Colonic mucosa (tissue), 4 donors: ENCODE data around the gene SKAP1. TPM values are rescaled to one million over a fixed set of nuclear protein-coding genes. Genes with fewer than 3 reads are reported as not detected.
A peak's percentile ranks its signal among the peaks of the same experiment; 100 is the strongest.

Experiments used
- DNase-seq: peaks from one replicate; pipeline ENCODE4 v3.0.0-alpha.2; 2020
- H3K27ac ChIP-seq: fragments of 200-600 bp; one replicate; pipeline ENCODE4 v1.8.0; 2021
- H3K27me3 ChIP-seq: fragments of 200-600 bp; one replicate; pipeline ENCODE4 v1.8.0; 2021
- H3K36me3 ChIP-seq: fragments of 200-600 bp; one replicate; pipeline ENCODE4 v1.8.0; 2021
- H3K4me1 ChIP-seq: fragments of 200-600 bp; one replicate; pipeline ENCODE4 v1.8.0; 2021; ENCODE audit warnings: mild to moderate bottlenecking
- H3K4me3 ChIP-seq: fragments of 200-600 bp; one replicate; pipeline ENCODE4 v1.8.0; 2021
- H3K9ac ChIP-seq, 2 donors: one replicate each; pipeline ENCODE4 v1.7.0; 2013; ENCODE audit warnings: control low read depth in 2 of 2, low read depth in 2 of 2, low read length in 2 of 2
- H3K9me3 ChIP-seq: fragments of 200-600 bp; one replicate; pipeline ENCODE4 v1.8.0; 2021
- intact Hi-C: fragments of 100-400 bp; cut with DNase I; formaldehyde crosslinking; loops from one replicate; pipeline ENCODE4 v1.14.1; 2022
- total RNA-seq, 2 donors: library from RNA; stranded (reverse); fragmentation: NEBNext Ultra II Directional in 1 of 2; extraction: Animal tissue kit (Norgen Biotek cat#: 25700) in 1 of 2; gene quantifications; one replicate each; pipeline ENCODE4 v1.2.1, GENCODE V29; 2021
- TF ChIP-seq, protein P1 (sequence below): fragments of 200-600 bp; IDR thresholded peaks from one replicate; pipeline ENCODE4 v1.8.0; 2022; ENCODE audit warnings: antibody characterized with exemption, mild to moderate bottlenecking
- donor health status: healthy.
- donor health status: DM: no; HTN: no; CAD: no.
- donor health status: DM: no; HTN: no; CAD: no.

SKAP1 gene
- total RNA-seq, 2 donors from 2014 or later = 1.2 to 2.1 TPM

DNA sequence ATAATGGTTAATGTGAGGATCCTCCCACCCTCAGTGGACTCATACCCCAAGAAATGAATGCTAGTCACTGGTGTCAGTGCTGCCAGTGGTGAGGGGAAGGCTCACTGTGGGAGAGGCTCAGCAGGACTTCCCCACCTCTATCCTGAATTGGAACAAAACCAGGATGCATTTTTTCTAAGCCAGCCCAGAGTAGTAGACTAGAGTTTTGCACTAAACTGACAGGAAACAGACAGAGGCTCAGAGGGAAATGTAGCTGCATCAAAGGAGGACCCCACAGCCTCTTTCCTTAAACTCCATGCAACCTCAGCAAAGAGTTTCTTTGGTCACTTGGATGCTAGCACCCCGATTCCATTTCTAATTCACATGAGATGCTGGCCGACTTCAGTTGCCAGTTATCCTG, 10.7 kb upstream of the SKAP1 start:
- H3K9me3 ChIP-seq = no peaks in the 10 kb centered on the region
- no peak for DNase-seq
- H3K27ac ChIP-seq = peak overlapping the region; percentile 15
- H3K36me3 ChIP-seq = no peaks in the 10 kb centered on the region
- intact Hi-C loops = no loop called here
- H3K27me3 ChIP-seq = no peaks in the 10 kb centered on the region
- TF ChIP-seq, protein P1, sequence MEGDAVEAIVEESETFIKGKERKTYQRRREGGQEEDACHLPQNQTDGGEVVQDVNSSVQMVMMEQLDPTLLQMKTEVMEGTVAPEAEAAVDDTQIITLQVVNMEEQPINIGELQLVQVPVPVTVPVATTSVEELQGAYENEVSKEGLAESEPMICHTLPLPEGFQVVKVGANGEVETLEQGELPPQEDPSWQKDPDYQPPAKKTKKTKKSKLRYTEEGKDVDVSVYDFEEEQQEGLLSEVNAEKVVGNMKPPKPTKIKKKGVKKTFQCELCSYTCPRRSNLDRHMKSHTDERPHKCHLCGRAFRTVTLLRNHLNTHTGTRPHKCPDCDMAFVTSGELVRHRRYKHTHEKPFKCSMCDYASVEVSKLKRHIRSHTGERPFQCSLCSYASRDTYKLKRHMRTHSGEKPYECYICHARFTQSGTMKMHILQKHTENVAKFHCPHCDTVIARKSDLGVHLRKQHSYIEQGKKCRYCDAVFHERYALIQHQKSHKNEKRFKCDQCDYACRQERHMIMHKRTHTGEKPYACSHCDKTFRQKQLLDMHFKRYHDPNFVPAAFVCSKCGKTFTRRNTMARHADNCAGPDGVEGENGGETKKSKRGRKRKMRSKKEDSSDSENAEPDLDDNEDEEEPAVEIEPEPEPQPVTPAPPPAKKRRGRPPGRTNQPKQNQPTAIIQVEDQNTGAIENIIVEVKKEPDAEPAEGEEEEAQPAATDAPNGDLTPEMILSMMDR = no peak
- no peak overlapping the region for H3K9ac ChIP-seq
- H3K4me1 ChIP-seq = no peaks in the 10 kb centered on the region
- H3K4me3 ChIP-seq = no peak overlapping the region

DNA sequence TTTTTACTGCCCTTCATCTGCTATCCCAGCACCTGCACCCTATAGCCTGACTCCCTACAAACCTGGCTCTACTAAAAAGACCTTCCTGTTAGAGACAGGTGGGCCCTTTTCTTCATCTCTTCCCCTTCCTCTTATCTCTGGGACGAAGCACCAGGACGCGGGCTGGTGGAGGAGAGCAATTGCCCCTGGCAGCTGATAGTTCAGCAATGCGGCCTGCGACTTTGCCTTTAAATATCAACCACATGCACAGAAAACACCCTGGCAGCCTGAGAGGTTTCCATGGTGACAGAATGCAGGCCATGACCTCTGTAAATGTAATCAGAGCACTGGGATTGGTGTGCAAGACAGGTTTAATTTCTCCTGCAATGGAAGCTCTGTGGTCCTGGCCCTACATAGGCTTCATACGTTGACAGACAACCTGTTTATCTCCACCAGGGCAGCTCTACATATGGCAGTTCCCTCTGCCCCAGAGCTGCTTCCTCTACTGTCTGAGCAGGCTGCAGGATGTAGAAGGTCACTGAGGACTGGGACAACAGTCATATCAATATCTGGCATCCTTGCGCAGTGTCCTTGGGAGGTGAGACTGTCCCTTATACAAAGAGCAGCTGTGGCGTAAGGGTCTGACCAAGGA, 10.0 kb upstream of the SKAP1 start:
- Histone ChIP-seq H3K36me3 (no peaks in the 10 kb centered on the region), H3K27me3 (no peaks in the 10 kb centered on the region), H3K27ac (peak overlapping the region; percentile 15), H3K9me3 (no peaks in the 10 kb centered on the region), H3K4me3 (no peak overlapping the region), H3K4me1 (no peaks in the 10 kb centered on the region), H3K9ac (no peak overlapping the region)
- TF ChIP-seq, protein P1 = no peak
- DNase-seq = no peak
- intact Hi-C loops = no loop called here

DNA sequence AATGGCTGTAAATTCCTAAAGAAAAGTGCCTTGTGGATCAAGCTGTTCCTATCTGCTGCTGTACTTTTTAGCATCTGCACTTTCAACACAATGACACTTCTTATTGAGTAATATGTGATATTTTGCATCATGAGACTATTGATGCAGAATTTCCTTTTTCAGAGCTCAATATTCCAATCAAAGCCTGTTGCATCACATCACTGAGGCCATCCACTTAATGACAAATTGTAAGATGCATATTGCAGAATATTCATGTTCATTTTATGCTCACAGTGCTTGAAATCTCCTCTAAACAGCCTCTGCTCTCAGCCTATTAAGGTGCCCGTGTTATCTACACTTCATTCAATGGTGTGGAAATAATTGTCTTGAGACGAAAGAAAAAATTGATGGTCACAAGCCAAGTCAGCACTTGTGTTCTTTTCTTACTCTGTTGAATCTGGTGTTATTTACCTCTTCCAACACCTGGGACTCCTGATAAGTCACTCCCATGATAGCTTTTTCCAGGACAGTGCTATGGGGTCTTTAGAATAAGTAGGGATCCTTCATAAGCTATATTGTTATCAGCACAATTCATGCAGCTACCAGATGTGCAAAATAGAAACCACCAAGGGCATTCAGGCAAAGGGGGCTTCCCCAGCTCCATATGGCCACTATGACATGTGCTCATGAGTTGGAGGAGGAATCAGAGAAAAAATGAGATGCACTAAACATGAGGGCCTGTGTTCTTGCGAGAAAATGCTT, 9.3 kb upstream of the SKAP1 start:
- Histone ChIP-seq H3K27me3 (no peaks in the 10 kb centered on the region), H3K27ac (peak overlapping the region; percentile 15), H3K9me3 (no peaks in the 10 kb centered on the region), H3K4me3 (no peak overlapping the region), H3K36me3 (no peaks in the 10 kb centered on the region), H3K4me1 (no peaks in the 10 kb centered on the region), H3K9ac (no peak overlapping the region)
- intact Hi-C loops = no loop called here
- no peak for DNase-seq
- TF ChIP-seq, protein P1 = no peak

DNA sequence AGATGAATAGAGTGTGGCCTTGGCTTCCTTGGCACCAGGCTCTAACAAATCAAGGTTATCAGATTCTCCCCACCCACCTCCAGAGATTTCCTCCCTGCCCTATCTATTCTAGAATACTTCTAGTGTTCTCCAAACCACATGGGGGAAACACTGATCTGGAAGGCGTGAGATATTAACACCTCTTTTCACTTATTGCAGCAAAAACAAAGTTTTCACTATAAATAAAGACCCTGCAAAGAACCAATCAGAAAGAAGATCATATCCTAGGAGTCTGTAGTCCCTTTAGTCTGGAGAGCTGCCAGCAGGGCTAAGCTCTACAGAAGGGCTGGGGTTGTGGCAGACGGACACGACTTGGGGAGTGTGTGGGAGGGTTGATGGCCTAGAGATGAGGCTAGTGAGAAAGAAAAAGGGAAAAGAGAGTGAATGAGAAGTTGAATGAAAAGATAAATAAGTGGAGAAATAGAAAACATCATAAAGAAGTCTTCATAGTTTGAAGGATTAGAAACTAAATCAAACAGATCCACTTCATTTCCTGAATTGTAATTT, 8.6 kb upstream of the SKAP1 start:
- H3K4me3 ChIP-seq = no peak overlapping the region
- DNase-seq = no peak
- no peaks in the 10 kb centered on the region for H3K27me3 ChIP-seq
- no peaks in the 10 kb centered on the region for H3K4me1 ChIP-seq
- intact Hi-C loops = no loop called here
- TF ChIP-seq, protein P1 = no peak
- no peaks in the 10 kb centered on the region for H3K9me3 ChIP-seq
- no peaks in the 10 kb centered on the region for H3K36me3 ChIP-seq
- no peak overlapping the region for H3K27ac ChIP-seq
- no peak overlapping the region for H3K9ac ChIP-seq

DNA sequence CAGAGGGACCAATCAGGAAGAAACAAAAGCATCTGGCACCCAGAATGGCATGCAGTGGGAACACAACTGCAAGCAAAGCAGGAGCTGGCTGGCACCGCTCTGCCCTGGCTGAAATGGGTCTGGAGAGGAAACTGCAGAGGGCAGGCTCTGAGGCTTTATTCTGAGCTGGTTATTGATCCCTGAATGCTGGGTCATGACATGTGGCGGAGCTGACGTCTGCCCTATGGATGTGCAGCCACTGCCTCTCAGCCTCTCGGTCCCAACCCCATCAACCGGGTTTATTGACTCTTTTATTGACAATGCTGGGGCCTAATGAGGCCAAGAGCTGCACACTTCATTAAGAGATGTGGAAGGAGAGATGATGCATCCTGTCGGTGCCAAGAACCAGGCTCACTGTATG, 3.9 kb upstream of the SKAP1 start:
- DNase-seq = no peak
- no peaks in the 10 kb centered on the region for H3K9me3 ChIP-seq
- H3K36me3 ChIP-seq = no peaks in the 10 kb centered on the region
- no peak overlapping the region for H3K27ac ChIP-seq
- no peak overlapping the region for H3K9ac ChIP-seq
- peaks cover 11% of the 10 kb centered on the region for H3K27me3 ChIP-seq
- TF ChIP-seq, protein P1 = no peak
- H3K4me1 ChIP-seq = no peaks in the 10 kb centered on the region
- H3K4me3 ChIP-seq = no peak overlapping the region
- intact Hi-C loops = no loop called here
